Umbilical cord (tissue), 2 donors: ENCODE results near the gene FBXL7. TPM values are rescaled to one million over a fixed set of nuclear protein-coding genes. Genes with fewer than 3 reads are reported as not detected.

ENCODE experiments used
- DNase-seq: peaks from one replicate; pipeline ENCODE4 v3.0.0-alpha.2; 2015; ENCODE audit warnings: low spot score
- total RNA-seq: library from RNA; depleted of rRNA; stranded (reverse); fragments of >200 nt; gene quantifications from one replicate; pipeline ENCODE4 v1.2.3, GENCODE V29; 2014; ENCODE audit warnings: low replicate concordance; ENCODE audit not compliant: insufficient read depth

FBXL7 gene
- total RNA-seq, 1 donor from 2014 or later, result 7.9 TPM

- no peak for DNase-seq
Measured at GRCh38 chr5:15612915-15613635, 113.1 kb downstream of the FBXL7 start.

DNA sequence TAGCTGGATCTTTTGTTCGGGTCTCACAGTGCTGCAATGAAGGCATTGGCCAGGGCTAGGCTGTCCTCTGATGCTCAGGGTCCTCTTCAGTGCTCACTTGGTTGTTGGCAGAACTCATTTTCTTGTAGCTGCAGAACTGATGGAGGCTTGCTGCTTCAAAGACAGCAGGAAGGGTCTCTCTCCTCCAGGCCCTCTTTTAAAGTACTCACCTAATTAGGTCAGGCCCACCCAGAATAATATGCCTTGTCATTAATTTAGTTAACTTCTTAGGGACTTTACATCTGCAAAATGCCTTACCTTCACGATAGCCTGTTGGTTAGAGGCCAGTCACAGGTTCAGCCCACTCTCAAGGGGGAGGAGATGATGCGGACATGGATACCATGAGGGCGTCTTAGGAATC lies 114.7 kb downstream of the FBXL7 start:
- DNase-seq, result no peak

DNA sequence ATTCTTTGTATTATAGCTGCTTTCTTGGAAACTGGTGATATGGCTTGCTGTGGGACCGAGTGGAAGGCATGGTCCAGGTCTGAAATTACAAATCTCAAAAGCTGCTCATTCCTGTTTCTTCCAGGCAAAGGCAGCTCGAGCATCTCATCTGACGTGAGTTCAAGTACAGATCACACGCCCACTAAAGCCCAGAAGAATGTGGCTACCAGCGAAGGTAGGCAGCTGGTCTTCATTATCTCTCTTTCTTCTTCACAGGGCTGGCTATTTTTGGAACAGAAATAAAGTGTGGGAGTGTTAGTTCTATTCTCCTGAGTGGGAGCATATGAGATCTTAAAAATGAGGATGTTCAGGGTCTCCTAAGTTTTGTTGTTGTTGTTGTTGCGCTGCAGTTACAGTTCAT lies 115.9 kb downstream of the FBXL7 start:
- no peak for DNase-seq

- no peak for DNase-seq
Measured at GRCh38 chr5:15618938-15619337, 119.0 kb downstream of the FBXL7 start.

DNA sequence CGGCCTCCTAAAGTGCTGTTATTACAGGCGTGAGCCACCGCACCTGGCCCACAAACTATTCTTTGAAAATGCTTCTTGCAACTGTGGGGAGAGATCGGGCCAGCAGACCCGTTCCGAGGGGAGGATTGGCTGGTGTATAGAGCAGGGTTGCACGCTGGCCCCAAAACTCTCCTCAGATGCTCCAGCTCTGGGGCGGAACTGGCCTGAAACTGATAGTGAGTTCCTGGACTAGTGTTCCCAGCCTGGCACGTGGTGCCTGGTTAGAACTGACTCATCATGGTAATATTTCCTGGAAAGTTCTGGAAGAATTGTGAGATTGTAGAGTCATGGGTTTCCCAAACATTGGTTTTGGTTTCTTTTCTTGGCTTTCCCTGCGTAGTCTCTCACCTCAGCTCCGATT lies 120.5 kb downstream of the FBXL7 start:
- no peak for DNase-seq

DNA sequence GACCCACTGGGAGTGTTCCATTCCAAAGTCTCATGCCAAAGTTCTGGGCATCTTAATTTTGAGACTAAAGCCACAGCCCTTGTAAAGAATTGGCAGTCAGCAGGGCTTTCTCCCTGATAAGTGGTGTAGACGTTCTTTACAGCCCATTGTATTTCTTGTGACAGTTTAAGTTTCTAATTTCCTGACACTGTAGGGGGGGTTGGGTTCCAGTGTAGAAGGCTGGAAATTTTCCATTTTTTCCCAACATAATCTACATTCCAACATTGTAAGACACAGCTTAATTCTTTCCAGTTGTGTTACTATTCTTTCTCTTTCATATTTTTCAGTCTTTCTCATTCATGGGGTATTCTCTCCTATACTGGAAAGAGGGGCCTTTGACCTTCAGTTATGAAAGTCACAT lies 121.1 kb downstream of the FBXL7 start:
- DNase-seq, result no peak

GRCh38 chr5:15623794-15624193 lies 123.8 kb downstream of the FBXL7 start:
- no peak for DNase-seq

DNA sequence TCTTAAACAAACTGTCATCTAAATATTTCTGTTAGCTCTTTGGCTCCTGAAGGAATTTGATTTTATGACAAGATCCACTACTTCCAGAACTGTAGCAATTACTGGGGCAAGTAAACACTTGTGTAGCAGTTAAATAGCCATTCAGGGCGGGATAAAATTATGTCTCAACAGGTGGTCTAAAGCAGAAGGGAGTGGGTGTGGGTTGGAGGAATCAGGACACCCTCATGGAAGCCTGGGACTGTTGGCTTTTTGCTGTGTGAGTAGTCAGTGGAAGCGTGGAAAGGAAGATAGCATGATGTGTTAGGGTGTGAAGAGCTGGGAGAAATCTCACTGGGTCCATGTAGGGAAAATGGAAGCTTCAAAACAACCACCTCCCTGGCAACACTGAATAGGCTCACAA lies 127.1 kb downstream of the FBXL7 start:
- DNase-seq, result no peak

- DNase-seq, result no peak
Measured at GRCh38 chr5:15627647-15628046, 127.7 kb downstream of the FBXL7 start.

DNA sequence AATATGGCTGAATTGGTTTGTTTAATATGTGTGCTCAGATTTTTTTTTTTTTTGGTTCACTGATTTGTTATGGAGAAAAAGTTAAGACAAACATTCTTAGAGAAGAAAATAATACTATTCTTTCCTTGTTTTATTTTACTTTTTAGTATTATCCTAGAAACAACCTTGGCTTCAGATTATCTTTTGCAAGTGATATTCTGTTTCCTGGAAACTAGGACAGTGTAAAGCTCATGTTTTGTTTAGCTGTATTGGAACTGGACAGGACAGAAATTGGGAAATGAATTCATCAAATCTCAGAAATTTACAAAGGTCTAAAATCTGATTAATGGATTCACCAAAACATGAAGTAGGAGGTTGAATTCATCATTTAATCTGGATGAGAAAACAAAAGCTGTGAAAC lies 130.5 kb downstream of the FBXL7 start:
- no peak for DNase-seq

GRCh38 chr5:15634591-15635288 lies 134.8 kb downstream of the FBXL7 start:
- DNase-seq, result peak; percentile 96

- no peak for DNase-seq
Measured at GRCh38 chr5:15635289-15635616, 135.3 kb downstream of the FBXL7 start.

GRCh38 chr5:15637345-15637744 lies 137.4 kb downstream of the FBXL7 start:
- DNase-seq, result no peak

DNA sequence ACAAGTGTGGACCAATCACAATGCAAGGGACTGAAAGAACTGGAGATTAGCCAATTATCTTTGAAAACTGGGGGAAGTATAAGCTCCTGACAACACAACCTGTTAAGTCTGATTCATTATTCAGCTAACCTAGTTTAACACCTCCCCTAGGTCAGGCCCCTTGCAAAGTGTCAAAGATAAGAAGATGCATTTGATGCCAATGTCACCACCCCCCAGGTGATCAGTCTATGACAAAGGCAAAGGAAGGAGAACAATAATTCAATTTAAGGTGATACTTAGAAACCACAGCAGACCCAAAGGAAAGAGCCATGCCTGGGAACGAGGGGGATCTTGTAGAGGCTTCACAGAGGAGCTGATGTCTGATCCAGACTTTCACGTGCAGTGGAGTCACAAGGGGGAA lies 137.9 kb downstream of the FBXL7 start:
- no peak for DNase-seq

DNA sequence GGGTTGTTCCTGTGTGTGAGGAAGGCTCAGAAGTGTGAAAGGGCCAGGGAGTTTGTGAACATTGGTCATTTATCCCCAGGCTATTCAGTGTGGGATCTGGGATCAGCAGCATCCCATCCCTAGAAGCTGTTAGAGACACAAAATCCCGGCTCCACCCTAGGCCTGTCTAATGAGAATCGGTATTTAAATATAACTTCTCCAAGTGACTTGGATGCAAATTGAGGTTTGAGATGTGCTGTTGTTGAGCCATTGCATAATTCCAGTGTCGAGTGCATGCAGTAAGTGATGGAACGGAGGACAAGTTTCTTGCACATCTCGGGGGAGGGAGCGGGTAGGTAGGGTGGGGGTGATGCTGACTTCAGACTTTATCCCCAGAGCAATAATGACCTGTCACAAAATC lies 138.3 kb downstream of the FBXL7 start:
- DNase-seq, result no peak

DNA sequence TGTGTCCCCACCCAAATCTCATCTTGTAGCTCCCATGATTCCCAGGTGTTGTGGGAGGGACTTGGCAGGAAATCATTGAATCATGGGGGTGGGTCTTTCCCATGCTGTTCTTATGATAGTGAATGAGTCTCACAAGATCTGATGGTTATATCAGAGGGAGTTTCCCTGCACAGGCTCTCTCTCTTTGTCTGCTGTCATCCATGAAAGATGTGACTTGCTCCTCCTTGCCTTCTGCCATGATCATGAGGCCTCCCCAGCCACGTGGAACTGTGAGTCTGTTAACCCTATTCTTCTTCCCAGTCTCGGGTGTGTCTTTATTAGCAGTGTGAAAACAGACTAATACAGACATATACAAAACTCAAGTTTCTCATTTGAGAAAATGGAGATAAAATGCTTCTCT lies 139.3 kb downstream of the FBXL7 start:
- no peak for DNase-seq

- no peak for DNase-seq
Measured at GRCh38 chr5:15640116-15640515, 140.1 kb downstream of the FBXL7 start.

GRCh38 chr5:15643731-15644130 lies 143.8 kb downstream of the FBXL7 start:
- DNase-seq, result no peak

DNA sequence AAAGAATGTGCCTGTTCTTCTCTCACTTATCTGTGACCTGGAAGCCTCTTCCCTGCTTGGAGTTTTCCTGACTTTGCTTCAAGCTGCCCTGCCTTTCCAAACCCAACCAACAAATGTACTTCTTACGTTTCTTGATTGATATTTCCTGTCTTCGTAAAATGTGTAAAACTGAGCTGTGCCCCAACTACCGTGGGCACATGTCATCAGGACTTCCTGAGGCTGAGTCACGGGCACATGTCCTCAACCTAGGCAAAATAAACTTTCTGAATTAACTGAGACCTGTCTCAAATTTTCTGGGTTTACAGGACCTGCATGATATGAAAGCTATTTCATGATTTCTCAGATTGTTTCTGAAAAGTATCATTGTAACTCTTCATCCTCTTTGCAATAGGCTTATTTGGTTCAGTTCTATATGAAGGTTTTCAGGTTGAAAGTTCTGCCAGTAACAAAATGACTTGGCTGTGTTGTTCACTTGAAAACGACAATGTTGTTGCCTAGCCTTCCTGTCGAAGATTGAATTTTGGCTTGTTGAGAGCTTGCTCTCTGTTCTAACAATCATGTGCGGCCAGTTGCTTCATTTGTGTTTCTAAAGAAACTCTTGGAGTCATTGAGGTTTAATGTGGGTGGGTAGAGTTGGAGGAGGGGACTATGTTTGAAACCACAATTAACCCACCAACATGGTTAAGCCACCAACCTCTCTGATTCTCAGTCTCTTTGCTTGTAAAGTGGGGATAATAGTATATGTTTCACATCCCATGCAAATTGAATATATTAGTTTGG lies 145.6 kb downstream of the FBXL7 start:
- DNase-seq, result no peak

- DNase-seq, result no peak
Measured at GRCh38 chr5:15646371-15646770, 146.4 kb downstream of the FBXL7 start.

DNA sequence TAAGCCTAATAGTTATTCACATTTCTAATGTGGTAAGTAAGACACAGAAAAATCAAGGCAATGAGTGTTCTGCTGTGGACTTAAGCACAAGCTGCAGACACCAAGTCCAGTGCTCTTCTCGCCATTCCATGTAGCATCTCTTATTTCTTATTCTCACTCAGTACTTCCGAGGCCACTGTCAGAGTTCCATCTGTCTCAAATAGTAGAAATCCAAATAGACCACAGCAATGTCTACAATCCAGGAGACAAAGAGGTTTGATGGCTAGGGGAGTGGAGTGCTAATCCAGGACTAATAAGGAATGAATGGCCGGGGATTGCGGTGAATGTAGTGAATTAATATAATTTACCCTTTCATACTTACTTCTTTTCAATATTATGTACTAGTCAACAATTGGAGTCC lies 147.3 kb downstream of the FBXL7 start:
- DNase-seq, result no peak

DNA sequence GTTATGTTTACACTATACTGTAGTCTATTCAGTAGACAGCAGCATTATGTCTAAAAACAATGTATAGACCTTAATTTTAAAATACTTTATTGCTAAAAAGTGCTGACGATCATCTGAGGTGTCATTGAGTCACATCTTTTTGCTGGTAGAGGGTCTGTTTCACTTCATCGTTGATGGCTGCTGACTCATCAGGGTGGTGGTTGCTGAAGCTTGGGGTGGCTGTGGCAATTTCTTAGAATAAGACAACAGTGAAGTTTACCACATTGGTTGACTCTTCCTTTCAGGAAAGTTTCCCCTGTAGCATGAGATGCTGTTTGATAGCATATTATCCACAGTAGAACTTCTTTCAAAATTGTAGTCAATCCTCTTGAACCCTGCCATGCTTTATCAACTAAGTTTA lies 150.3 kb downstream of the FBXL7 start:
- DNase-seq, result no peak

- DNase-seq, result no peak
Measured at GRCh38 chr5:15654779-15655178, 154.8 kb downstream of the FBXL7 start.
